GM12873 (cell line): ENCODE data around the gene KIF22.
A peak's percentile ranks its signal among the peaks of the same experiment; 100 is the strongest.

Source experiments
- TF ChIP-seq, protein P1 (sequence below): IDR thresholded peaks from 2 replicates; pipeline ENCODE4 v1.5.1; 2012; ENCODE audit warnings: low read depth, mild to moderate bottlenecking, moderate library complexity, low read length, control low read depth; ENCODE audit not compliant: insufficient read depth; ENCODE audit errors: missing control alignments

KIF22 gene

DNA sequence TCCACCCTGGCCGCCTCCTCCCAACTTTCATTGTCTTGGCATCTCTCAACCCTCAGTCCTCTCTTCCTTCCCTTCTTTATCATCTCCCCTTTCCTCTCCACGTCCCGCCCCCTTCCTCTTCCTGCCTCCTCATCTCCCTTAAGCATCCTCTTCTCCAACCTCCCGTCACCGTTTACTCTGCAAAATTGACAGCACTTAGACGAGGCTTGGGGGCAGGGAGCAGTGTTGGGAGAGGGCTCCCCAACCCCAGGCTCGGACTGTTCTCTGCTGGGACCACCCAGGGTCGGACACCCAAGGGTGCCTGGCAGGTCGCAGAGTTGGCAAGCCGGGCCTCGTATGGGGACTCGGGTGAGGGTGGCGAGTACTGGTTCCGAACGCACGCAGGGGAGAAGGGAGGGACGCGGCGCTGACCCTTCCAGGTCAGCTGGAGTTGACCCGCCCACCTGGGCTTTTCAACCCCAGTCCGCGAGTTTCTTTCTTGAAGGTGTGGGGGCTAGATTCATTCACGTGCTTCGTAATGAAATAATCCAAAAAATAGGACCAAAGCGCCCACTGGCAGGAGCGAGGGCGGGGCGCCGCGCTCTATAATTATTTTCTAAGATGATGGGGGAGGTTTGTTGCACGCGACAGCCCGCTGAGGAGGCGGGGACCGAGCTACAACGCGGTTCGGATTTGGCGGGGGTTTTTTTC lies 24.6 kb downstream of the KIF22 start:
- TF ChIP-seq, protein P1, sequence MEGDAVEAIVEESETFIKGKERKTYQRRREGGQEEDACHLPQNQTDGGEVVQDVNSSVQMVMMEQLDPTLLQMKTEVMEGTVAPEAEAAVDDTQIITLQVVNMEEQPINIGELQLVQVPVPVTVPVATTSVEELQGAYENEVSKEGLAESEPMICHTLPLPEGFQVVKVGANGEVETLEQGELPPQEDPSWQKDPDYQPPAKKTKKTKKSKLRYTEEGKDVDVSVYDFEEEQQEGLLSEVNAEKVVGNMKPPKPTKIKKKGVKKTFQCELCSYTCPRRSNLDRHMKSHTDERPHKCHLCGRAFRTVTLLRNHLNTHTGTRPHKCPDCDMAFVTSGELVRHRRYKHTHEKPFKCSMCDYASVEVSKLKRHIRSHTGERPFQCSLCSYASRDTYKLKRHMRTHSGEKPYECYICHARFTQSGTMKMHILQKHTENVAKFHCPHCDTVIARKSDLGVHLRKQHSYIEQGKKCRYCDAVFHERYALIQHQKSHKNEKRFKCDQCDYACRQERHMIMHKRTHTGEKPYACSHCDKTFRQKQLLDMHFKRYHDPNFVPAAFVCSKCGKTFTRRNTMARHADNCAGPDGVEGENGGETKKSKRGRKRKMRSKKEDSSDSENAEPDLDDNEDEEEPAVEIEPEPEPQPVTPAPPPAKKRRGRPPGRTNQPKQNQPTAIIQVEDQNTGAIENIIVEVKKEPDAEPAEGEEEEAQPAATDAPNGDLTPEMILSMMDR: no peak

DNA sequence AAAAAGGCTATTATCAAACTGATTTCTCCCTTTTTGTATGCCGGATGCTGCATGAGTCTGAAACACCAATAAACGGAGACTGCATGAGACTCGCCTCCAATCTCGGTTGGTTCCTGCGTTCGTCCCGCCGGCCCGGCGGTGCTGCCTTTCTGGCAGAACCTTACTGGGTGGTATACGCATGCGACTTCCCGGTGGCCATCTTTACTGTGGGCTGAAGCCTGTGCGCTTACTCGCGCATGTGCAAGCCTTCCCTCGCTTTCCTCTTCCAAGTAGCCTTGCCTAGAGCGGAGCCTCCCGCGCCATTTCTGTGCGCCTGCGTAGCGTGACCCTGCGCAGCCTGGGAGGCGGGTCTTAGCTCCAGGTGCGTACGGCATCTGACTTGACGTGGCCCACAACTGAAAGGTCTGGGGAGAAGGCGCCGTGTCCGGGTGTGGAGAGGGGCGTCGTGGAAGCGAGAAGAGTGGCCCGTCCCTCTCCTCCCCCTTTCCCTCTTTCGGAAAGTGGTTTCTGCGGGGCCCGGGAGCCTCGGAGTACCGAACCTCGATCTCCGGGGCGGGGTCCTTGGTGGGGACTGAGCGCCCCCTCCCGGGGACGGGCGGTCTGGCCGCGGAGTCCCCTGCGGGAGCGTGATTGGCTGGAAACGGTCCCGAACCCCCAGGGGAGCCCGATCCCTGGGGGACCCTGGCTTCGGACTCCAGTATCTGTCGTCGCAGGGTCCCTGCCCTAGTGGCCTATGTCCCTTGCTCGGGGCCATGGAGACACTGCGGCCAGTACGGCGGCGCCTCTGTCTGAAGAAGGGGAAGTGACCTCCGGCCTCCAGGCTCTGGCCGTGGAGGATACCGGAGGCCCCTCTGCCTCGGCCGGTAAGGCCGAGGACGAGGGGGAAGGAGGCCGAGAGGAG lies 25.5 kb downstream of the KIF22 start, which contains the start of gene PAGR1:
PAGR1 (plus strand) TSS at position 360 of the 901 bp plus-strand sequence; CDS start at position 734, 374 bp downstream.
- TF ChIP-seq, protein P1: peak; percentile 92

DNA sequence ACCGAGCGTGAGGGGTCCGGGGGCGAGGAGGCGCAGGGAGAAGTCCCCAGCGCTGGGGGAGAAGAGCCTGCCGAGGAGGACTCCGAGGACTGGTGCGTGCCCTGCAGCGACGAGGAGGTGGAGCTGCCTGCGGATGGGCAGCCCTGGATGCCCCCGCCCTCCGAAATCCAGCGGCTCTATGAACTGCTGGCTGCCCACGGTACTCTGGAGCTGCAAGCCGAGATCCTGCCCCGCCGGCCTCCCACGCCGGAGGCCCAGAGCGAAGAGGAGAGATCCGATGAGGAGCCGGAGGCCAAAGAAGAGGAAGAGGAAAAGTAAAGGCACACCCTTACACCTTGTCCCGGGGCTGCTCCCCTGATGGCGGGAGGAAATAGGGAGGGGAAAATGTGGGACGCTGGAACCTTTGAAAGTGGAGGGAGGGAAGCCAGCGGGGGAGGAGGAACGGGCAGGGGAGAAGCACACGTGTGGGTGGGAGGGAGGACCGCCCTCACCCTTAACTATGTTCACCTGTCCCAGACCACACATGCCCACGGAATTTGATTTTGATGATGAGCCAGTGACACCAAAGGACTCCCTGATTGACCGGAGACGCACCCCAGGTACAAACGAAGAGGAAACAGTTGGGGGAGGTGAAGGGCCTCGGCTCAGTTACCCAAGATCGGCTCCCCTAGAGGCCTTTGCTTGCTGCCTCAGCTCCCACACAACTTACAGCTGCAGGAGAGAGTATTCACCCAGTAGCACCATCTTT lies 26.3 kb downstream of the KIF22 start:
- TF ChIP-seq, protein P1: peak; percentile 56

DNA sequence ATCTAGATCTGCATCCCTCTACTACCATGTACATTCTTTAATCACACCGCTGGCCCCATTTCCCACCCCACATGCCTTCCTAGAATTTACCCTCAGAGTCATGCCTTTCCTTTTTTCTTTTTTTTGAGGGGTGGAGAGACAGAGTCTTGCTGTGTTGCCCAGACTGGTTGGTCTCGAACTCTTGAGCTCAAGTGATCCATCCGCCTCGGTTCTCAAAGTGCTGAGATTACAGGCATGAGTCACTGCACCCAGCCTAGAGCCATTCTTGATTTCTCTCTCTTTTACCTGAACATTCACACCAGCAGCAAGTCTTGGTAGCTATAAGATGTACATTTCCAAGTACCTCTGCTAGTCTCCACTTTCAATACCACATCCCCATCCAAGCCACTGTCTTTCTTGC lies 27.5 kb downstream of the KIF22 start:
- TF ChIP-seq, protein P1: no peak

DNA sequence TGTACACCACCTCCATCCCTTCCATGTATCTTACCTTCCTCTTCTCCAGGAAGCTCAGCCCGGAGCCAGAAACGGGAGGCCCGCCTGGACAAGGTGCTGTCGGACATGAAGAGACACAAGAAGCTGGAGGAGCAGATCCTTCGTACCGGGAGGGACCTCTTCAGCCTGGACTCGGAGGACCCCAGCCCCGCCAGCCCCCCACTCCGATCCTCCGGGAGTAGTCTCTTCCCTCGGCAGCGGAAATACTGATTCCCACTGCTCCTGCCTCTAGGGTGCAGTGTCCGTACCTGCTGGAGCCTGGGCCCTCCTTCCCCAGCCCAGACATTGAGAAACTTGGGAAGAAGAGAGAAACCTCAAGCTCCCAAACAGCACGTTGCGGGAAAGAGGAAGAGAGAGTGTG lies 29.0 kb downstream of the KIF22 start:
- TF ChIP-seq, protein P1: no peak

DNA sequence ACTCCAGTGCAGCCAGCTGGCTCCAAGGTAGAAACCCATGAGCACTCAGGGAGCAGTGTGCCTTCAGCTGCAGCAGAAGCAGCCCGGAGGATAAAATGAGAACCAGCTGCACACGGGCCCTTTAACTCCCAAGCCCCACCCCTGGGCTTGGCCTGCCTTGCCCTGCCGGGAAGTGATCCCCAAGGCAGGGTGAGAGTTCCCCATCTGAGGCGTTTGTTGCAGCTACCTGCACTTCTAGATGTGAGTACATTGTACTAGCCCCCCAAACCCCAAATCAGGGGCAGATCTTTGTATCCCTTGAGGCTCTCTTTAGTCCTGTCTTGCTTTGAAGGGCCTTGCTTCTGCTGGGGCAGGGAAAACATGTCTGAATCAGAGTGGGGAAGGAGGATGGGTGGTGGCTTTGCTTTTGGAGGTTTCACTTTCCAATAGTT lies 29.7 kb downstream of the KIF22 start, which contains the start of gene MVP:
MVP (plus strand) TSS at position 192 of the 431 bp plus-strand sequence. CDS start 10,088 bp downstream, outside the sequence.
- TF ChIP-seq, protein P1: no peak
